HepG2 (cell line): ENCODE measurements around the gene AP4E1. TPM values are rescaled to one million over a fixed set of nuclear protein-coding genes. Genes with fewer than 3 reads are reported as not detected.

Experiments
- BRD4 ChIP-seq: sonication (generic); formaldehyde crosslinking; IDR thresholded peaks from 2 replicates; pipeline ENCODE4 v1.4.0; 2020; ENCODE audit warnings: missing genetic modification reagents
- HNF4A ChIP-seq: sonication (generic); formaldehyde crosslinking; IDR thresholded peaks from 2 replicates; pipeline ENCODE4 v1.4.0; 2020; ENCODE audit warnings: missing genetic modification reagents
- MYC ChIP-seq: sonication (generic); formaldehyde crosslinking; IDR thresholded peaks from 2 replicates; pipeline ENCODE4 v1.9.0; 2021; ENCODE audit warnings: missing genetic modification reagents, borderline replicate concordance
- NFRKB ChIP-seq: fragments of 450-650 bp; IDR thresholded peaks from 2 replicates; pipeline ENCODE4 v1.6.1; 2017
- PAWR ChIP-seq: sonication (generic); formaldehyde crosslinking; IDR thresholded peaks from 2 replicates; pipeline ENCODE4 v1.4.0; 2020; ENCODE audit warnings: missing genetic modification reagents, mild to moderate bottlenecking, borderline replicate concordance
- REST ChIP-seq, 2 experiments: IDR thresholded peaks; 2 replicates each; pipeline ENCODE4 v1.6.1; 2011 to 2012; ENCODE audit warnings: low read length in 2 of 2, borderline replicate concordance in 1 of 2, low read depth in 1 of 2, mild to moderate bottlenecking in 1 of 2, moderate library complexity in 1 of 2
- SYNCRIP ChIP-seq: fragments of 200-400 bp; formaldehyde crosslinking; IDR thresholded peaks from 2 replicates; pipeline ENCODE4 v1.6.1; 2018; ENCODE audit warnings: mild to moderate bottlenecking, low read depth, low read length; ENCODE audit not compliant: insufficient read depth
- TBL1XR1 ChIP-seq: fragments of 150-350 bp; IDR thresholded peaks from 2 replicates; pipeline ENCODE4 v1.6.1; 2014; ENCODE audit warnings: borderline replicate concordance, low read length; ENCODE audit not compliant: partially characterized antibody
- U2AF2 ChIP-seq: fragments of 200-400 bp; formaldehyde crosslinking; IDR thresholded peaks from 2 replicates; pipeline ENCODE4 v1.6.1; 2017; ENCODE audit warnings: low read depth, mild to moderate bottlenecking, low read length
- ZNF292 ChIP-seq: sonication (generic); formaldehyde crosslinking; IDR thresholded peaks from 2 replicates; pipeline ENCODE4 v1.8.1; 2022; ENCODE audit warnings: mild to moderate bottlenecking, low read depth, missing genetic modification reagents, borderline replicate concordance
- ZNF670 ChIP-seq: sonication (generic); formaldehyde crosslinking; IDR thresholded peaks from 2 replicates; pipeline ENCODE4 v1.8.0; 2022; ENCODE audit warnings: mild to moderate bottlenecking, missing genetic modification reagents, borderline replicate concordance
- ZNF816 ChIP-seq: sonication (generic); formaldehyde crosslinking; IDR thresholded peaks from 2 replicates; pipeline ENCODE4 v1.8.0; 2022; ENCODE audit warnings: missing genetic modification reagents, mild to moderate bottlenecking, borderline replicate concordance
- ZNF878 ChIP-seq: sonication (generic); formaldehyde crosslinking; IDR thresholded peaks from 2 replicates; pipeline ENCODE4 v1.8.1; 2023; ENCODE audit warnings: mild to moderate bottlenecking, missing genetic modification reagents, moderate library complexity
- polyA plus RNA-seq, 8 experiments: library from polyadenylated mRNA; depleted of rRNA in 3 of 8; stranded (reverse) in 7 of 8; unstranded in 1 of 8; fragments of >200 nt; fragmentation: Illumina TruSeq in 4 of 8; extraction: Trizol in 4 of 8; gene quantifications; 2 replicates each; pipeline versions ENCODE4 v1.2.1 to v1.2.3, GENCODE V29; 2011 to 2016; ENCODE audit warnings: low read depth in 4 of 8, missing spikeins in 1 of 8, mixed read lengths in 1 of 8; ENCODE audit not compliant: insufficient read depth in 1 of 8
- total RNA-seq, 5 experiments: library from RNA; depleted of rRNA; stranded (reverse); fragments of >200 nt; fragmentation: Illumina TruSeq; extraction: Trizol; gene quantifications; 2 replicates each; pipeline ENCODE4 v1.2.3, GENCODE V29; 2016; ENCODE audit warnings: low read depth in 1 of 5
- TF ChIP-seq, protein P1 (sequence below): IDR thresholded peaks from 2 replicates; pipeline ENCODE4 v1.4.0; 2020; ENCODE audit warnings: mild to moderate bottlenecking, missing genetic modification reagents
- TF ChIP-seq, protein P2 (sequence below): IDR thresholded peaks from 2 replicates; pipeline ENCODE4 v1.6.1; 2012; ENCODE audit warnings: inconsistent platforms
- TF ChIP-seq, protein P3 (sequence below): sonication (generic); formaldehyde crosslinking; IDR thresholded peaks from 2 replicates; pipeline ENCODE4 v1.8.1; 2022; ENCODE audit warnings: low read depth, mild to moderate bottlenecking, missing genetic modification reagents

The AP4E1 gene
- total and polyA plus RNA-seq, 2 of the 13 experiments (the other 11 are each of a cell fraction or from before 2014, with no cell fraction given), result 2.2 to 7.8 TPM

DNA sequence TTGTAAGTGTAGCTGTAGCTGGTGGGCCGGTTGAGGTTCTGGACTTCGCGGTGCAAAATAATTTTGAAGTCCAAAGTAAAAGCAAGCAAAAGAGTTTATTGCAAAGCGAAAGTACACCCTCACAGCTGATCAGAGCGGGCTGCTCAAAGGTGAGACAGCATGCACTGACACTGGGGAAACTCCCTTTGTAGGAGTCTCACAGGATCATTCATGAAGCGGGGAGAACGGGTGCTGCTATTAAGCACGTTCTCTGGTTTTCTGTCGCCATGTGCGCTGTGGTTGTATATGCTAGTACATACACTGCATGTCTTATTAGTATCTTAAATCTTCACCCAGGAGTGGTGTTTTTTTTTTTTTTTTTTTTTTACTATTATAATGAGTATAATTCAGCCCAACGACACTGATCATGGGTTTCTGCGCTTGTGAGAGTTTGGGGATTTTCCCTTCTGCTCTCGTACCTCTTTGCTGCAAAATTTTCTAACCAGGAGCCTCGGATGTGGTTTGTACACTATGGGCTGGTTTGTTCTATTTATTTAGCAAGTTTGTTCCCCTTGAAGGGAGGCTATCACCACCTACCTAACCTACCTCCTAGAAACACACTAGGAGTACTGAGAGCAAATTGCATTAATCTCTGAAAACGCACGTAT is 1.4 kb upstream of the AP4E1 start (continued):
- TF ChIP-seq, protein P1, sequence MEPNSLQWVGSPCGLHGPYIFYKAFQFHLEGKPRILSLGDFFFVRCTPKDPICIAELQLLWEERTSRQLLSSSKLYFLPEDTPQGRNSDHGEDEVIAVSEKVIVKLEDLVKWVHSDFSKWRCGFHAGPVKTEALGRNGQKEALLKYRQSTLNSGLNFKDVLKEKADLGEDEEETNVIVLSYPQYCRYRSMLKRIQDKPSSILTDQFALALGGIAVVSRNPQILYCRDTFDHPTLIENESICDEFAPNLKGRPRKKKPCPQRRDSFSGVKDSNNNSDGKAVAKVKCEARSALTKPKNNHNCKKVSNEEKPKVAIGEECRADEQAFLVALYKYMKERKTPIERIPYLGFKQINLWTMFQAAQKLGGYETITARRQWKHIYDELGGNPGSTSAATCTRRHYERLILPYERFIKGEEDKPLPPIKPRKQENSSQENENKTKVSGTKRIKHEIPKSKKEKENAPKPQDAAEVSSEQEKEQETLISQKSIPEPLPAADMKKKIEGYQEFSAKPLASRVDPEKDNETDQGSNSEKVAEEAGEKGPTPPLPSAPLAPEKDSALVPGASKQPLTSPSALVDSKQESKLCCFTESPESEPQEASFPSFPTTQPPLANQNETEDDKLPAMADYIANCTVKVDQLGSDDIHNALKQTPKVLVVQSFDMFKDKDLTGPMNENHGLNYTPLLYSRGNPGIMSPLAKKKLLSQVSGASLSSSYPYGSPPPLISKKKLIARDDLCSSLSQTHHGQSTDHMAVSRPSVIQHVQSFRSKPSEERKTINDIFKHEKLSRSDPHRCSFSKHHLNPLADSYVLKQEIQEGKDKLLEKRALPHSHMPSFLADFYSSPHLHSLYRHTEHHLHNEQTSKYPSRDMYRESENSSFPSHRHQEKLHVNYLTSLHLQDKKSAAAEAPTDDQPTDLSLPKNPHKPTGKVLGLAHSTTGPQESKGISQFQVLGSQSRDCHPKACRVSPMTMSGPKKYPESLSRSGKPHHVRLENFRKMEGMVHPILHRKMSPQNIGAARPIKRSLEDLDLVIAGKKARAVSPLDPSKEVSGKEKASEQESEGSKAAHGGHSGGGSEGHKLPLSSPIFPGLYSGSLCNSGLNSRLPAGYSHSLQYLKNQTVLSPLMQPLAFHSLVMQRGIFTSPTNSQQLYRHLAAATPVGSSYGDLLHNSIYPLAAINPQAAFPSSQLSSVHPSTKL (CRISPR knock-in tag), result 0 out of 2 replicates have a peak, but pooled peaks have one; percentile 13
- TF ChIP-seq ZNF292 (CRISPR knock-in tag) (peak; percentile 94), HNF4A (CRISPR knock-in tag) (peak; percentile 62), BRD4 (CRISPR knock-in tag) (no peak), PAWR (CRISPR knock-in tag) (no peak), U2AF2 (no peak), NFRKB (no peak), SYNCRIP (no peak), ZNF670 (CRISPR knock-in tag) (no peak), ZNF816 (CRISPR knock-in tag) (no peak), MYC (CRISPR knock-in tag) (peak; percentile 72; the same call in 1 of the 2 replicates), REST (IDR thresholded peaks at IDR 0.05; ENCODE audit: borderline replicate concordance in 1 of 2, low read depth in 1 of 2, low read length in 2 of 2) (no peak), TBL1XR1 (no peak), ZNF878 (CRISPR knock-in tag) (no peak)
- TF ChIP-seq, protein P2, sequence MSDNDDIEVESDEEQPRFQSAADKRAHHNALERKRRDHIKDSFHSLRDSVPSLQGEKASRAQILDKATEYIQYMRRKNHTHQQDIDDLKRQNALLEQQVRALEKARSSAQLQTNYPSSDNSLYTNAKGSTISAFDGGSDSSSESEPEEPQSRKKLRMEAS, result peak; percentile 69
- TF ChIP-seq, protein P3, sequence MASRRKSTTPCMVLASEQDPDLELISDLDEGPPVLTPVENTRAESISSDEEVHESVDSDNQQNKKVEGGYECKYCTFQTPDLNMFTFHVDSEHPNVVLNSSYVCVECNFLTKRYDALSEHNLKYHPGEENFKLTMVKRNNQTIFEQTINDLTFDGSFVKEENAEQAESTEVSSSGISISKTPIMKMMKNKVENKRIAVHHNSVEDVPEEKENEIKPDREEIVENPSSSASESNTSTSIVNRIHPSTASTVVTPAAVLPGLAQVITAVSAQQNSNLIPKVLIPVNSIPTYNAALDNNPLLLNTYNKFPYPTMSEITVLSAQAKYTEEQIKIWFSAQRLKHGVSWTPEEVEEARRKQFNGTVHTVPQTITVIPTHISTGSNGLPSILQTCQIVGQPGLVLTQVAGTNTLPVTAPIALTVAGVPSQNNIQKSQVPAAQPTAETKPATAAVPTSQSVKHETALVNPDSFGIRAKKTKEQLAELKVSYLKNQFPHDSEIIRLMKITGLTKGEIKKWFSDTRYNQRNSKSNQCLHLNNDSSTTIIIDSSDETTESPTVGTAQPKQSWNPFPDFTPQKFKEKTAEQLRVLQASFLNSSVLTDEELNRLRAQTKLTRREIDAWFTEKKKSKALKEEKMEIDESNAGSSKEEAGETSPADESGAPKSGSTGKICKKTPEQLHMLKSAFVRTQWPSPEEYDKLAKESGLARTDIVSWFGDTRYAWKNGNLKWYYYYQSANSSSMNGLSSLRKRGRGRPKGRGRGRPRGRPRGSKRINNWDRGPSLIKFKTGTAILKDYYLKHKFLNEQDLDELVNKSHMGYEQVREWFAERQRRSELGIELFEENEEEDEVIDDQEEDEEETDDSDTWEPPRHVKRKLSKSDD (CRISPR knock-in tag), result no peak
